ENCODE data around the gene TMEM250. TPM values are rescaled to one million over a fixed set of nuclear protein-coding genes. Genes with fewer than 3 reads are reported as not detected.

The TMEM250 gene
- total and polyA plus RNA-seq, 9 of the 15 experiments (the other 6 are each of a cell fraction or from before 2014, with no cell fraction given): 0.32 to 44.6 (median 12.2) TPM

DNA sequence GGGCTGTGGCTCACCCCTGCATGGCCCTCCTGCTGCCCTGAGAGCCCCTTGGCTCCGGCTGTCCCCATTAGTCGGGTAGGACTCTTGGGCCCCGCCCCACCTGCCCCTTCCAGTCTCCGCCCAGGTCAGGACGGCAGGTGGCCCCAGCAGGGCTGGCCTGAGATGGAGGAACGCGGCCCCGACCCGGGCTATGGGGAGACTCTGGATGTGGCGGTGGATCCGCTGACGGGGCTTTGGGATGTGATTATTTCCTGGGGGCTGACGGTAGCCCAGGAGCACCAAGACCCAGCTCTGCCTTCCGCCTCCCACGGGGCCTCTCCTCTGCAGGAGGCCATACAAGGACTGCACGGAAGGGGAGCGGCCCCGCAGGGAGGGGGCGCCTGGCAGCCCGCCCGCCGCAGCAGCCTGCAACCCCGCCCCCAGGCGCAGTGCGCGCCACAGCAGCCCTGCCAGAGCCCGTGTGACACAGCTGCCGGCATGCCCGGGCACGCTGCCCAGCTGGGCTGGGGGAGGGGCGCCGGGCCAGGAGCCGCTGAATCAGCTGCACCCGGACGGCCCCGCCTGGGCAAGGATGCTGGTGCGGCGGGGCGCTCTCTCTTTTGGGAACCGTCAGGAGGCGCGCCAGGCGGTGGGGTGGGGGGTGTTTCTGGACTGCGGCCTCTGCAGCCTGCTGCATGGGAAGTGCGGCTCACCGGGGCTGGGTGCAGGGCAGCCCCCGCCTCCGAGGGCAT lies 9.2 kb downstream of the TMEM250 start:
- in situ Hi-C loops (cut with MboI) (loop anchor here (5.0 kb wide), 1 partner anchor 127 kb away; no protein-coding TSS in a partner anchor), intact Hi-C loops (cut with micrococcal nuclease) (loop anchor here (2.0 kb wide), 1 partner anchor 15 kb away; the partner anchor contains the start of gene NACC2)
- Histone ChIP-seq H3K27me3 (ENCODE audit: control insufficient read depth in 2 of 2, insufficient read depth in 2 of 2, low read length in 2 of 2) (no peaks in the 10 kb centered on the region), H2AFZ (ENCODE audit: low read depth, low read length) (peak overlapping the region; percentile 93), H3K9me3 (replicated peaks; ENCODE audit: control insufficient read depth, insufficient read depth, low read depth, low read length) (no peaks in the 10 kb centered on the region), H3K36me3 (ENCODE audit: control insufficient read depth, insufficient read depth, low read length) (no peaks in the 10 kb centered on the region), H4K20me1 (replicated peaks; ENCODE audit: control insufficient read depth, insufficient read depth, low read length) (no peaks in the 10 kb centered on the region), H3K9me1 (ENCODE audit: control insufficient read depth, insufficient read depth, low read length) (no peaks in the 10 kb centered on the region), H3K4me3 (peak overlapping the region; percentile 36), H3K4me1 (replicated peaks in 1 of 2; ENCODE audit: control insufficient read depth in 2 of 2, insufficient read depth in 2 of 2, low read length in 2 of 2) (peaks cover 48 to 80% of the 10 kb centered on the region in 2 experiments), H3K79me2 (ENCODE audit: control insufficient read depth, insufficient read depth, low read length) (no peaks in the 10 kb centered on the region; the same call in 2 of the 3 replicates), H3K9ac (ENCODE audit: insufficient read depth in 1 of 2, low read depth in 2 of 2, low read length in 2 of 2) (peak overlapping the region; percentile 45 to 79), H3K4me2 (ENCODE audit: insufficient read depth, low read length) (peak overlapping the region; percentile 61), H3K27ac (ENCODE audit: extremely low read depth, low read depth, low read length) (peak overlapping the region; percentile 79)
- ATAC-seq (peak; percentile 82), FAIRE-seq (peak; percentile 65), DNase-seq (ENCODE audit: extremely low read depth in 1 of 4, low spot score in 3 of 4) (peak; percentile 76 to 87 (median 82))
- no TSS peak for BruUV-seq (replicated peaks)
- 4% methylated on average over 36 of the region's 48 CpGs for WGBS (ENCODE audit: insufficient coverage, low coverage, missing lambda C conversion rate)
- ChIA-PET POLR2A (interaction anchor here (0.7 to 3.0 kb wide), 4 partner anchors 12 to 340 kb away, joined by 3 to 9 read pairs (median 6); no protein-coding TSS in a partner anchor), CTCF (ENCODE audit: low intra/inter-chr PET ratio) (interaction anchor here (0.5 kb wide), 1 partner anchor 676 kb away, joined by 8 read pairs; no protein-coding TSS in a partner anchor)
- TF ChIP-seq ZNF586 (CRISPR knock-in tag; conservative IDR thresholded peaks at IDR 0.05) (no peak), YY1 (IDR thresholded peaks at IDR 0.05; ENCODE audit: borderline replicate concordance in 1 of 3, control insufficient read depth in 1 of 3, extremely low read depth in 1 of 3, insufficient read depth in 3 of 3, insufficient read length in 1 of 3, insufficient replicate concordance in 2 of 3, low read depth in 1 of 3, low read length in 2 of 3) (peak in 2 of 3 experiments; percentile 22 to 58), ZNF584 (CRISPR knock-in tag; IDR thresholded peaks at IDR 0.05; ENCODE audit: low read depth) (no peak), ZNF263 (CRISPR knock-in tag; IDR thresholded peaks at IDR 0.05; ENCODE audit: borderline replicate concordance) (no peak), BCOR (IDR thresholded peaks at IDR 0.05) (no peak), ZBTB34 (CRISPR knock-in tag; IDR thresholded peaks at IDR 0.05) (no peak), TEAD2 (tag; IDR thresholded peaks at IDR 0.05) (no peak), FOXK1 (CRISPR knock-in tag; IDR thresholded peaks at IDR 0.05; ENCODE audit: borderline replicate concordance) (no peak), PRMT5 (CRISPR knock-in tag; IDR thresholded peaks at IDR 0.05) (no peak), PYGO2 (tag; IDR thresholded peaks at IDR 0.05) (no peak), RHOXF2B (CRISPR knock-in tag; conservative IDR thresholded peaks at IDR 0.05) (no peak), SIN3A (IDR thresholded peaks at IDR 0.05; ENCODE audit: borderline replicate concordance in 2 of 2, control insufficient read depth in 1 of 2, low read depth in 2 of 2, low read length in 2 of 2) (peak in 1 of 2 experiments; percentile 53; a peak in 1 of 4 replicates), MCM2 (IDR thresholded peaks at IDR 0.05; ENCODE audit: low read depth) (no peak), NR2C1 (IDR thresholded peaks at IDR 0.05) (no peak), NR2C1 (tag; IDR thresholded peaks at IDR 0.05) (no peak), ZNF79 (CRISPR knock-in tag; IDR thresholded peaks at IDR 0.05; ENCODE audit: low read depth) (no peak), ZNF174 (CRISPR knock-in tag; IDR thresholded peaks at IDR 0.05) (no peak), ZNF143 (CRISPR knock-in tag; IDR thresholded peaks at IDR 0.05) (no peak)
- TF ChIP-seq, protein P1, sequence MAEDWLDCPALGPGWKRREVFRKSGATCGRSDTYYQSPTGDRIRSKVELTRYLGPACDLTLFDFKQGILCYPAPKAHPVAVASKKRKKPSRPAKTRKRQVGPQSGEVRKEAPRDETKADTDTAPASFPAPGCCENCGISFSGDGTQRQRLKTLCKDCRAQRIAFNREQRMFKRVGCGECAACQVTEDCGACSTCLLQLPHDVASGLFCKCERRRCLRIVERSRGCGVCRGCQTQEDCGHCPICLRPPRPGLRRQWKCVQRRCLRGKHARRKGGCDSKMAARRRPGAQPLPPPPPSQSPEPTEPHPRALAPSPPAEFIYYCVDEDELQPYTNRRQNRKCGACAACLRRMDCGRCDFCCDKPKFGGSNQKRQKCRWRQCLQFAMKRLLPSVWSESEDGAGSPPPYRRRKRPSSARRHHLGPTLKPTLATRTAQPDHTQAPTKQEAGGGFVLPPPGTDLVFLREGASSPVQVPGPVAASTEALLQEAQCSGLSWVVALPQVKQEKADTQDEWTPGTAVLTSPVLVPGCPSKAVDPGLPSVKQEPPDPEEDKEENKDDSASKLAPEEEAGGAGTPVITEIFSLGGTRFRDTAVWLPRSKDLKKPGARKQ (CRISPR knock-in tag; IDR thresholded peaks at IDR 0.05): no peak
